ENCODE results near the gene EMCN.

Gene EMCN

DNA sequence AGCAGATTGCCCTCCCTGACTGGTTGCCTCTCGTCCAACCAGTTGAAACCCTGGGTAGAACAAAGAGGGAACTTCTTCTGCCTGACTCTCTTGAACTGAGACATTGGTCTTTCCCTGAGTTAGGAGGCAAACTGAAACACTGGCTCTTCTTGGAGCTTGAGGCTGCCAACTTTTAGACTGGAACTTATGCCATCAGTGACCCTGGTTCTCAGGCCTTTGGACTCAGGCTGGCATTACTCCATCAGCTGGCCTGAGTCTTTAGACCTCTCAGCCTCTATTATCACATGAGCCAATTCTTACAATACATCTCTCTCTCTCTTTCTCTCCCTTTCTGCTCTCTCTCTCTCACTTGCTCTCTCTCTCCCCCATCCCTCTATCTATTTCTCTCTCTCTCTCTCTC, 86.4 kb downstream of the EMCN start:
- peaks cover 35% of the 10 kb centered on the region for H3K4me1 ChIP-seq (ENCODE audit: insufficient read depth, low read length, poor library complexity, severe bottlenecking)
- no peaks in the 10 kb centered on the region for H4K20me1 ChIP-seq (ENCODE audit: insufficient read depth, low read length, poor library complexity, severe bottlenecking)
- peak overlapping the region; percentile 66 for H3K4me2 ChIP-seq (ENCODE audit: low read depth, low read length, poor library complexity, severe bottlenecking)
- no peak for TF ChIP-seq EZH2phosphoT487 (IDR thresholded peaks at IDR 0.05; ENCODE audit: borderline replicate concordance)
- TF ChIP-seq, protein P1, sequence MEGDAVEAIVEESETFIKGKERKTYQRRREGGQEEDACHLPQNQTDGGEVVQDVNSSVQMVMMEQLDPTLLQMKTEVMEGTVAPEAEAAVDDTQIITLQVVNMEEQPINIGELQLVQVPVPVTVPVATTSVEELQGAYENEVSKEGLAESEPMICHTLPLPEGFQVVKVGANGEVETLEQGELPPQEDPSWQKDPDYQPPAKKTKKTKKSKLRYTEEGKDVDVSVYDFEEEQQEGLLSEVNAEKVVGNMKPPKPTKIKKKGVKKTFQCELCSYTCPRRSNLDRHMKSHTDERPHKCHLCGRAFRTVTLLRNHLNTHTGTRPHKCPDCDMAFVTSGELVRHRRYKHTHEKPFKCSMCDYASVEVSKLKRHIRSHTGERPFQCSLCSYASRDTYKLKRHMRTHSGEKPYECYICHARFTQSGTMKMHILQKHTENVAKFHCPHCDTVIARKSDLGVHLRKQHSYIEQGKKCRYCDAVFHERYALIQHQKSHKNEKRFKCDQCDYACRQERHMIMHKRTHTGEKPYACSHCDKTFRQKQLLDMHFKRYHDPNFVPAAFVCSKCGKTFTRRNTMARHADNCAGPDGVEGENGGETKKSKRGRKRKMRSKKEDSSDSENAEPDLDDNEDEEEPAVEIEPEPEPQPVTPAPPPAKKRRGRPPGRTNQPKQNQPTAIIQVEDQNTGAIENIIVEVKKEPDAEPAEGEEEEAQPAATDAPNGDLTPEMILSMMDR (conservative IDR thresholded peaks at IDR 0.05; ENCODE audit: low read length), result no peak
- H3K9ac ChIP-seq (ENCODE audit: low read depth, low read length, poor library complexity, severe bottlenecking), result no peak overlapping the region
- H2AFZ ChIP-seq (ENCODE audit: low read length), result no peak overlapping the region
- H3K27me3 ChIP-seq (ENCODE audit: insufficient read depth, low read length, poor library complexity, severe bottlenecking), result no peaks in the 10 kb centered on the region
- H3K36me3 ChIP-seq (ENCODE audit: insufficient read depth, low read length), result no peaks in the 10 kb centered on the region
- H3F3A ChIP-seq (ENCODE audit: low read depth), result peaks cover 6% of the 10 kb centered on the region; the same call in 1 of the 2 replicates
- no peaks in the 10 kb centered on the region for H3K9me2 ChIP-seq (replicated peaks; ENCODE audit: low read depth, low read length)
- no peaks in the 10 kb centered on the region for H3K9me3 ChIP-seq (ENCODE audit: insufficient read depth, low read depth, low read length)
- H3K4me3 ChIP-seq (ENCODE audit: low read length, poor library complexity, severe bottlenecking), result no peak overlapping the region
- H3K79me2 ChIP-seq (ENCODE audit: insufficient read depth, low read length), result no peaks in the 10 kb centered on the region

DNA sequence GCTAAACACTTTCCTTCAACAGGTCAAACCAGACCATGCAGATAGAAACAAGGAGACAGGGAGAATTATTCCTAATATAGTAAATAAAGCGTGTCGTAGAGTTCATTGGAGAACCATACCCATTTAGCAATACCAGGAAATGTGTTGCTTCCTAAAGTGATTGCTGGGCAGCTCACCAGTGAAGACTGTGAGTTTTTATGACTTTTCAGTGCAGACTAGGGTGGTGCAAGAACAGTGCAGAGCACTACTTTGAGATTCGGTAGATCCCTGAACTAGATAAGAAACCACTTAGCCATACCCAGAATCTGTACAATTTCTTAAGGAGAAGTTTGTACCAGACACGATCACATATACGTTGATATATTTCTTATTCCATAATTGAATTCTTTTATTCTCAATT, 87.4 kb downstream of the EMCN start:
- Histone ChIP-seq H3K9ac (ENCODE audit: low read depth, low read length, poor library complexity, severe bottlenecking) (peak overlapping the region; percentile 37), H3K79me2 (ENCODE audit: insufficient read depth, low read length) (no peaks in the 10 kb centered on the region), H3K9me2 (replicated peaks; ENCODE audit: low read depth, low read length) (no peaks in the 10 kb centered on the region), H3K4me3 (ENCODE audit: low read length, poor library complexity, severe bottlenecking) (peak overlapping the region; percentile 65), H4K20me1 (ENCODE audit: insufficient read depth, low read length, poor library complexity, severe bottlenecking) (no peaks in the 10 kb centered on the region), H3K4me1 (ENCODE audit: insufficient read depth, low read length, poor library complexity, severe bottlenecking) (peaks cover 35% of the 10 kb centered on the region), H3K9me3 (ENCODE audit: insufficient read depth, low read depth, low read length) (no peaks in the 10 kb centered on the region), H3K36me3 (ENCODE audit: insufficient read depth, low read length) (no peaks in the 10 kb centered on the region), H2AFZ (ENCODE audit: low read length) (peak overlapping the region; percentile 64; the same call in 1 of the 2 replicates), H3F3A (ENCODE audit: low read depth) (peaks cover 6% of the 10 kb centered on the region; the same call in 1 of the 2 replicates), H3K27me3 (ENCODE audit: insufficient read depth, low read length, poor library complexity, severe bottlenecking) (no peaks in the 10 kb centered on the region), H3K4me2 (ENCODE audit: low read depth, low read length, poor library complexity, severe bottlenecking) (peak overlapping the region; percentile 66)
- TF ChIP-seq, protein P1 (conservative IDR thresholded peaks at IDR 0.05; ENCODE audit: low read length), result no peak
- no peak for TF ChIP-seq EZH2phosphoT487 (IDR thresholded peaks at IDR 0.05; ENCODE audit: borderline replicate concordance)

DNA sequence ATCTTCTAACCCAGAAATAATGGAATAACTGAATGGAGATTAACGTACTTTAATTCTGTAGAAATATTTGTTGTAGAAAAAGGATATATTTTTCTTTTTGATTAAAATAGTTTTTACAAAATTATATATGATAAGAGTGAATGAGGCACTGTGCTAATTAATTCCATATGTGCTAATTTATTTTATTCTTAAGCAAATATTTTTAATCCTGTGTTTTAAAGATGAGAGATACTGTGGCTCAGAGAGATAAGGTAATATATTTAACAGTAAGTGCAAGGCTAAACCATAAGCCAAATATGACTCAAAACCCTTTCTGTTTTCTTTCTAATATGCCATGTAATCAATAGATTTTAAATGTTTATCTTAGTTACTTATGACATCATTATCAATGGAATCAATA, 88.2 kb downstream of the EMCN start:
- Histone ChIP-seq H4K20me1 (ENCODE audit: insufficient read depth, low read length, poor library complexity, severe bottlenecking) (no peaks in the 10 kb centered on the region), H3K4me2 (ENCODE audit: low read depth, low read length, poor library complexity, severe bottlenecking) (peak overlapping the region; percentile 66), H3K27me3 (ENCODE audit: insufficient read depth, low read length, poor library complexity, severe bottlenecking) (no peaks in the 10 kb centered on the region), H3K9ac (ENCODE audit: low read depth, low read length, poor library complexity, severe bottlenecking) (peak overlapping the region; percentile 37), H3K9me2 (replicated peaks; ENCODE audit: low read depth, low read length) (no peaks in the 10 kb centered on the region), H2AFZ (ENCODE audit: low read length) (no peak overlapping the region), H3K4me1 (ENCODE audit: insufficient read depth, low read length, poor library complexity, severe bottlenecking) (peaks cover 35% of the 10 kb centered on the region), H3K79me2 (ENCODE audit: insufficient read depth, low read length) (no peaks in the 10 kb centered on the region), H3K36me3 (ENCODE audit: insufficient read depth, low read length) (no peaks in the 10 kb centered on the region), H3F3A (ENCODE audit: low read depth) (peaks cover 6% of the 10 kb centered on the region; the same call in 1 of the 2 replicates), H3K9me3 (ENCODE audit: insufficient read depth, low read depth, low read length) (no peaks in the 10 kb centered on the region), H3K4me3 (ENCODE audit: low read length, poor library complexity, severe bottlenecking) (peak overlapping the region; percentile 65)
- TF ChIP-seq EZH2phosphoT487 (IDR thresholded peaks at IDR 0.05; ENCODE audit: borderline replicate concordance), result no peak
- TF ChIP-seq, protein P1 (conservative IDR thresholded peaks at IDR 0.05; ENCODE audit: low read length), result no peak

All from Loucy (cell line).